Heart left ventricle (tissue), 13 donors: Measurements from ENCODE around the gene SYT12.

Experiments
- POLR2A ChIP-seq, 2 donors: fragments of 450-650 bp; IDR thresholded peaks; one replicate each; pipeline ENCODE4 v1.6.1; 2017; ENCODE audit warnings: antibody characterized with exemption in 2 of 2, mild to moderate bottlenecking in 2 of 2, moderate library complexity in 2 of 2
- TF ChIP-seq, protein P1 (sequence below), 12 donors: fragments of 200-600 bp; sonication (generic) in 4 of 12; IDR thresholded peaks; one replicate each; pipeline versions ENCODE4 v1.5.0 to v1.8.0; 2018 to 2022; ENCODE audit warnings: antibody characterized with exemption in 12 of 12, mild to moderate bottlenecking in 5 of 12
- donor health status: ischemic (EF 13 %, LVEDD 7.1; RV severe dilation, severe dysfunction).
- donor health status: DM: no; HTN: yes; CAD: no.
- donor health status: DM: no; HTN: no; CAD: no.
- donor health status: ischemic (EF 25% LVEDD 6.9; RV normal size, moderate dysfunction).
- donor health status: ischemic (EF 25% LVEDD 5.7; RV mildly dilated, moderate dysfunction).
- donor health status: ischemic (EF 35%, LVEDD 5.7; RV mildly dilated, moderate dysfunction).
- donor health status: nonischemic (EF 11% LVEDD 7.7; RV severe dilation, severe dysfunction).
- donor health status: DM: yes; HTN: yes; CAD: no.
- donor health status: PGD.
- donor health status: ischemic (EF 29% LVEDD 5.4; RV normal size, mild dysfunction).
- donor health status: nonischemic (EF 23%, LVEDD 6.1; RV moderate dilation, normal function).

DNA sequence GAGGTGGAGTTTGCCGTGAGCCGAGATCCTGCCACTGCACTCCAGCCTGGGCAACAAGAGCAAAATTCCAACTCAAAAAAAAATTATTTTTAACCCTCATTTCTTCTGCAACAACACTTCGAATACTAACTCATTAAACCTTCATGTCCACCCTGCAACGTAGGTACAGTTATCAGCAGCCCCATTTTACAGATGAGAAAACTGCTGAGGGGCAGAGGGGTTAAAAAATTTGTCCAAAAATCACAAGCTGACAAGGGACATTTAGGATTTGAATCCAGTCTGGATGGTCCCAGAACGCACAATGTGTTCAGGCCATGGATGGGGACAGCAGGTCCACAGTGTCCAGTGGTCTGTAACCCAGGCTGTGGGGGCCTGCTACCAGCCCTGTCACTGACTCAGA lies 62.7 kb downstream of the SYT12 start:
- TF ChIP-seq, protein P1, sequence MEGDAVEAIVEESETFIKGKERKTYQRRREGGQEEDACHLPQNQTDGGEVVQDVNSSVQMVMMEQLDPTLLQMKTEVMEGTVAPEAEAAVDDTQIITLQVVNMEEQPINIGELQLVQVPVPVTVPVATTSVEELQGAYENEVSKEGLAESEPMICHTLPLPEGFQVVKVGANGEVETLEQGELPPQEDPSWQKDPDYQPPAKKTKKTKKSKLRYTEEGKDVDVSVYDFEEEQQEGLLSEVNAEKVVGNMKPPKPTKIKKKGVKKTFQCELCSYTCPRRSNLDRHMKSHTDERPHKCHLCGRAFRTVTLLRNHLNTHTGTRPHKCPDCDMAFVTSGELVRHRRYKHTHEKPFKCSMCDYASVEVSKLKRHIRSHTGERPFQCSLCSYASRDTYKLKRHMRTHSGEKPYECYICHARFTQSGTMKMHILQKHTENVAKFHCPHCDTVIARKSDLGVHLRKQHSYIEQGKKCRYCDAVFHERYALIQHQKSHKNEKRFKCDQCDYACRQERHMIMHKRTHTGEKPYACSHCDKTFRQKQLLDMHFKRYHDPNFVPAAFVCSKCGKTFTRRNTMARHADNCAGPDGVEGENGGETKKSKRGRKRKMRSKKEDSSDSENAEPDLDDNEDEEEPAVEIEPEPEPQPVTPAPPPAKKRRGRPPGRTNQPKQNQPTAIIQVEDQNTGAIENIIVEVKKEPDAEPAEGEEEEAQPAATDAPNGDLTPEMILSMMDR (IDR thresholded peaks at IDR 0.05) = no peak
- TF ChIP-seq POLR2A (IDR thresholded peaks at IDR 0.05) = no peak
